Retinal pigment epithelial cell (primary cell): Measurements from ENCODE around the gene CD79B.

Experiments
- DNase-seq: peaks from one replicate; pipeline ENCODE4 v3.0.0-alpha.2; 2010; ENCODE audit warnings: low read depth
- H3K4me3 ChIP-seq: 2 replicates; pipeline ENCODE4 v1.5.1; 2011; ENCODE audit warnings: mild to moderate bottlenecking, low read length, control low read depth, moderate library complexity
- TF ChIP-seq, protein P1 (sequence below): conservative IDR thresholded peaks from 2 replicates; pipeline ENCODE4 v1.5.1; 2011; ENCODE audit warnings: low read depth, low read length, control low read depth, inconsistent platforms

Gene CD79B

DNA sequence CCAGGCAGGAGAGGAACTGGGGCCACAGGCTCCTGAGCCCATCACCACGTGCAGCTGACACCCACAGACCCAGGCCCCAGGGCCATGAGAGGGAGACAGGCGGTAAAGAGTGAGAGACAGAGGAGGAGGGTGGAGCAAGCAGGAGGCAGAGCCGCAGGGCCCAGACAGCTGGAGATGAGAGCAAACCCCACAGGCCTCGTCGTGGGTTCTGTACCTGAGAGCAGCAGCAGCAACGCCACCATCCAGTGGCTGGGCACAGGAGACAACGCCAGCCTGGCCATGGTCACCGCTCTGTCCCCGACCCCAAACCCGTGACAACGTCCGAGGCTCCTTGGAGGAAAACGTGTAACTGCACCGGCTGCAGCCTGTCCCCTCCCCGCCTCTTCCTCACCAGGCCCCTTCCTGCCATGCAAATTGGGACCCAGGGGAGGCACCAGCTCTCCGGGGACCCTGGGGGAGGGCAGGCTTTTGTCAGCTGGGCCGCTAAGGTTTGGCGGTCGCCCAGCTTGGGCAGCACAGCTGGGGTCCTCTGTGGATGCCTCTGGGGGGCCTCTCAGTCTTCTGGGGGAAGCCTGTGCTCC, at the start of gene CD79B:
Gene CD79B, minus strand, starts transcription at position 351 of the 581 bp plus-strand sequence. Its CDS starts 70 bp downstream, at position 281.
- H3K4me3 ChIP-seq, result no peak within 1 kb of the TSS
- no peak for DNase-seq
- TF ChIP-seq, protein P1, sequence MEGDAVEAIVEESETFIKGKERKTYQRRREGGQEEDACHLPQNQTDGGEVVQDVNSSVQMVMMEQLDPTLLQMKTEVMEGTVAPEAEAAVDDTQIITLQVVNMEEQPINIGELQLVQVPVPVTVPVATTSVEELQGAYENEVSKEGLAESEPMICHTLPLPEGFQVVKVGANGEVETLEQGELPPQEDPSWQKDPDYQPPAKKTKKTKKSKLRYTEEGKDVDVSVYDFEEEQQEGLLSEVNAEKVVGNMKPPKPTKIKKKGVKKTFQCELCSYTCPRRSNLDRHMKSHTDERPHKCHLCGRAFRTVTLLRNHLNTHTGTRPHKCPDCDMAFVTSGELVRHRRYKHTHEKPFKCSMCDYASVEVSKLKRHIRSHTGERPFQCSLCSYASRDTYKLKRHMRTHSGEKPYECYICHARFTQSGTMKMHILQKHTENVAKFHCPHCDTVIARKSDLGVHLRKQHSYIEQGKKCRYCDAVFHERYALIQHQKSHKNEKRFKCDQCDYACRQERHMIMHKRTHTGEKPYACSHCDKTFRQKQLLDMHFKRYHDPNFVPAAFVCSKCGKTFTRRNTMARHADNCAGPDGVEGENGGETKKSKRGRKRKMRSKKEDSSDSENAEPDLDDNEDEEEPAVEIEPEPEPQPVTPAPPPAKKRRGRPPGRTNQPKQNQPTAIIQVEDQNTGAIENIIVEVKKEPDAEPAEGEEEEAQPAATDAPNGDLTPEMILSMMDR, result no peak

DNA sequence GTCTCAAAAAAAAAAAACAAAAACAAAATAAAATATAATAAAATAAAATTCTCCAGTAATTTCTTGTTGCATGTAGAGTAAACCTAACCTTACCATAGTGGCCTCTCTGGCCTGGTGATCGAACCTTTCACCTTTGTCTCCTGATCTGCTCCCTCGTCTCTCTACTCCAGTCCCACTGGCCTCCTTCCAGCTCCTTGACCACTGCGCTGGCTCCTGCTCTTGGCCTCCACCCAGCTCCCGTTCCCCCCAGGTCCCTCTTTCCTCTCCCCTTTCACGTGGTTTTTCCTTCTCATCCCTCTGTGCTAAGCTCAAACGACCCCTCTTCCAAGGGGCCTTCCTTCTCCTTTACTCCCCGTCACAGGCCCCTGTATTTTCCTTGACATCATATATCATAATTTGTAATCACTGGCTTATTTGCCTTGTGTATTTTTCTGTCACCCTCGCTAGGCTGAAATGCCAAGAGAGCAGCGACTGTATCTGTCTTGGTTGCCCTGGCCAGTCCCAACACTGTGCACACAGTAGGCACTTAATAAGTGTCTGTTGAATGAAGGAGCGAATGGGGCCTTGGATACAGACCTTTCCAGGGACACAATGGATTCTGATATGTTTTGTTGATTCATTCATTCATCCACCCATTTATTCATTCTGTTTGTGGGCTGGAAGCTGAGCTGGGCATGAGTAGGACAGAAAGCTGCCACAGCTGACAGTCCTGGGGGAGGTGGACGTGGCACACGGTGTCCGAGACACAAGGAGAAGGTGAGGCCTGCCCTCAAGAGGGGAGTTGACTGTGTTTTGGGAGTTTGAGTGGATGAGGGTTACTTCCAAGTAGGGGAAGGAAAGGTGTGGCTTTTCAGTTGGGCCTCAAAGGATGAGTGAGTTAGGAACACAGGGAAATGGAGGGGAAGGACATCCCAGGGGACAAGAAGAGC, 46.4 kb upstream of the CD79B start:
- no peak for DNase-seq
- TF ChIP-seq, protein P1, result no peak
- H3K4me3 ChIP-seq, result no peak overlapping the region

DNA sequence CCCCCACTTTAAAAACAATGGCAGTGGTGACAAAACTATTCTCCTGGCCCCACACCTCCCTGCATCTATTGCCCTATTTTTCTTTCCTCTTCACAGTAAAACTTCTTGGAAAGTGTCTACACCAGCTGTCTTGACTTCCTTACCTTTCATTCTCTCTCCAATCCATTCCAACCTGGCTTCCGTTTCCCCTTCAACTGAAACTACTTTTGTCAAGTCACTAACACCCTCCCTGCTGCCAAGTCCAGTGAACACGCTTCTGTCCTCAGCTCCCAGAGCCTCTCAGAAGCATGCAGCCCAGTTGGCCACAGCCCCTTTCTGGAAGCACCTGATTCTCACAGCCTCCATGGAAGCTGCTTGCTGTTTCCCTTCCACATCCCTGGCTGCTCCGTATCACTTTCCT, 44.6 kb upstream of the CD79B start:
- DNase-seq, result no peak
- H3K4me3 ChIP-seq, result no peak overlapping the region
- TF ChIP-seq, protein P1, result no peak

DNA sequence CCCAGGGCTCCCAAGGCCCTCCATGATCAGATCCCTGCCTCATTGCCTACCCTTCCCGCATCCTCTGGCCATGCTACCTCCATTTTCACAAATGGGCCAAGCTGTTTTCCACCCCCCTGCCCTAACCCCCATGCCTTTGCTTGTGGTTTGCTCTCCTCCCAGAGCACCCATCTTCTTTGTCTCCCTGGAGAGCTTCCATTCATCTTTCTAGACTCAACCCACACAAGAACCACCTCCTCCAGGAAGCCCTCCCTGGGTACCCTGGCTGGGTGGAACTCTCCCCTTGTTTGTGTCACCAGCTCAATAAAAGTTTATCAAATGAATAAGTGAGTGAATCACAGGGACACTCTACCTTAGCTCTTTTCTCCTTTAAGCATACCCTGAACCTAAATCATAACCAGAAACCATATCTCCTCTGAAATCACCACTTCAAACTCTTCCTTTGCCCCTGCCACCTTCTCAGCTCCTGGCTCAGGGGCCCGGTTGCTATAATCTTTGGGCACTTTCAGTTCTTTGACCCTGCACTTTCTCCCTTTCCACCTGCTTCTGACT, 43.5 kb upstream of the CD79B start:
- no peak for DNase-seq
- TF ChIP-seq, protein P1, result no peak
- H3K4me3 ChIP-seq, result no peak overlapping the region

- H3K4me3 ChIP-seq, result no peak overlapping the region
- TF ChIP-seq, protein P1, result no peak
- DNase-seq, result no peak
These were observed 42.6 kb upstream of the CD79B start for GRCh38 chr17:63974594-63975192.

- DNase-seq, result no peak
- no peak overlapping the region for H3K4me3 ChIP-seq
- TF ChIP-seq, protein P1, result no peak
These were observed 41.9 kb upstream of the CD79B start for GRCh38 chr17:63973930-63974593.
